CD14-positive monocyte (primary cell): ENCODE data around the gene HOXB5. TPM values are rescaled to one million over a fixed set of nuclear protein-coding genes. Genes with fewer than 3 reads are reported as not detected.

ENCODE experiments used
- DNase-seq, 3 donors: peaks; one replicate each; pipeline ENCODE4 v3.0.0-alpha.2; 2011 to 2022
- H2AFZ ChIP-seq: 2 replicates; pipeline ENCODE4 v1.6.0; 2012; ENCODE audit warnings: mild to moderate bottlenecking, low read depth, low read length, inconsistent platforms; ENCODE audit not compliant: insufficient read depth, poor library complexity, severe bottlenecking
- H3K27ac ChIP-seq, 2 donors: 1 replicate in 1 of 2; 2 replicates in 1 of 2; pipeline ENCODE4 v1.5.1; 2012 to 2013; ENCODE audit warnings: low read length in 2 of 2, control low read depth in 1 of 2, inconsistent platforms in 1 of 2, low read depth in 1 of 2, mild to moderate bottlenecking in 1 of 2
- H3K27me3 ChIP-seq, 2 donors: one replicate each; pipeline versions ENCODE4 v1.6.0 to v1.6.1; 2011 to 2013; ENCODE audit warnings: low read length in 2 of 2; ENCODE audit not compliant: control insufficient read depth in 2 of 2, insufficient read depth in 2 of 2
- H3K36me3 ChIP-seq, 2 donors: replicated peaks in 1 of 2; 1 replicate in 1 of 2; 2 replicates in 1 of 2; pipeline versions ENCODE4 v1.5.1 to v1.6.1; 2012 to 2013; ENCODE audit warnings: low read length in 2 of 2, control low read depth in 1 of 2, inconsistent platforms in 1 of 2, mild to moderate bottlenecking in 1 of 2; ENCODE audit not compliant: insufficient read depth in 2 of 2, control insufficient read depth in 1 of 2
- H3K4me1 ChIP-seq, 2 donors: 1 replicate in 1 of 2; 2 replicates in 1 of 2; pipeline versions ENCODE4 v1.5.1 to v1.6.1; 2012 to 2013; ENCODE audit warnings: low read length in 2 of 2, control low read depth in 1 of 2, inconsistent platforms in 1 of 2, mild to moderate bottlenecking in 1 of 2, moderate library complexity in 1 of 2; ENCODE audit not compliant: insufficient read depth in 2 of 2, control insufficient read depth in 1 of 2
- H3K4me2 ChIP-seq: replicated peaks from 2 replicates; pipeline ENCODE3; 2012; ENCODE audit warnings: low read length, moderate library complexity, mild to moderate bottlenecking; ENCODE audit not compliant: poor library complexity, severe bottlenecking; ENCODE audit errors: extremely low read depth
- H3K4me3 ChIP-seq, 3 experiments: fragments of 200-600 bp in 1 of 3; sonication (generic) in 1 of 3; replicated peaks in 1 of 3; 1 replicate in 2 of 3; 2 replicates in 1 of 3; pipeline ENCODE4 v1.5.1; 2011 to 2013; ENCODE audit warnings: low read length in 3 of 3, mild to moderate bottlenecking in 3 of 3, control low read depth in 2 of 3, low read depth in 2 of 3, inconsistent platforms in 1 of 3, moderate library complexity in 1 of 3
- H3K79me2 ChIP-seq: 2 replicates; pipeline ENCODE4 v1.6.0; 2012; ENCODE audit warnings: mild to moderate bottlenecking, control low read depth, inconsistent platforms, low read length, moderate library complexity; ENCODE audit not compliant: insufficient read depth
- H3K9ac ChIP-seq: 2 replicates; pipeline ENCODE4 v1.6.0; 2017; ENCODE audit warnings: low read length, mild to moderate bottlenecking; ENCODE audit not compliant: insufficient read depth, poor library complexity, severe bottlenecking
- H3K9me3 ChIP-seq, 2 donors: replicated peaks in 1 of 2; 1 replicate in 1 of 2; 2 replicates in 1 of 2; pipeline versions ENCODE4 v1.5.1 to v1.6.1; 2012 to 2013; ENCODE audit warnings: low read length in 2 of 2, control low read depth in 1 of 2; ENCODE audit not compliant: control insufficient read depth in 1 of 2, insufficient read depth in 1 of 2
- H4K20me1 ChIP-seq: 2 replicates; pipeline ENCODE4 v1.6.0; 2012; ENCODE audit warnings: mild to moderate bottlenecking, low read length, control low read depth, moderate library complexity; ENCODE audit not compliant: insufficient read depth
- H3K27ac Mint-ChIP-seq, 7 donors: one replicate each; pipeline ENCODE4 v1.8.0; 2020; ENCODE audit warnings: mild to moderate bottlenecking in 7 of 7, mixed read lengths in 7 of 7, moderate library complexity in 6 of 7, inconsistent platforms in 2 of 7
- H3K27me3 Mint-ChIP-seq, 3 donors: one replicate each; pipeline ENCODE4 v1.8.0; 2021 to 2022; ENCODE audit warnings: low read depth in 3 of 3, mild to moderate bottlenecking in 3 of 3, mixed read lengths in 3 of 3, moderate library complexity in 3 of 3, inconsistent platforms in 1 of 3
- H3K36me3 Mint-ChIP-seq, 2 donors: one replicate each; pipeline ENCODE4 v1.8.0; 2020; ENCODE audit warnings: mixed read lengths in 2 of 2, inconsistent platforms in 1 of 2, mild to moderate bottlenecking in 1 of 2
- H3K4me1 Mint-ChIP-seq: one replicate; pipeline ENCODE4 v1.8.0; 2020; ENCODE audit warnings: mild to moderate bottlenecking, mixed read lengths
- H3K4me3 Mint-ChIP-seq, 2 donors: one replicate each; pipeline ENCODE4 v1.8.0; 2020; ENCODE audit warnings: mild to moderate bottlenecking in 2 of 2, mixed read lengths in 2 of 2, moderate library complexity in 1 of 2
- H3K9me3 Mint-ChIP-seq, 7 donors: one replicate each; pipeline ENCODE4 v1.8.0; 2020 to 2022; ENCODE audit warnings: mixed read lengths in 7 of 7, mild to moderate bottlenecking in 6 of 7, moderate library complexity in 6 of 7, inconsistent platforms in 2 of 7
- WGBS: methylation state at CpG from one replicate; pipeline ENCODE4 v1.1.5; 2013; ENCODE audit warnings: missing lambda C conversion rate; ENCODE audit not compliant: insufficient coverage; 5-methylcytosine and 5-hydroxymethylcytosine counted together
- intact Hi-C, 2 donors: fragments of 100-400 bp; cut with micrococcal nuclease; formaldehyde crosslinking; loops; one replicate each; pipeline versions ENCODE4 v1.15.0 to v1.15.1; 2023
- polyA plus RNA-seq, 3 donors: library from polyadenylated mRNA; depleted of rRNA in 1 of 3; unstranded in 2 of 3; stranded (reverse) in 1 of 3; fragments of 300-500 nt in 2 of 3; fragments of >200 nt in 1 of 3; fragmentation: Illumina TruSeq in 2 of 3; gene quantifications; 1 replicate in 2 of 3; 2 replicates in 1 of 3; pipeline ENCODE4 v1.2.3, GENCODE V29; 2012 to 2021
- TF ChIP-seq, protein P1 (sequence below): fragments of 200-600 bp; IDR thresholded peaks from one replicate; pipeline ENCODE4 v1.8.0; 2022; ENCODE audit warnings: antibody characterized with exemption, mild to moderate bottlenecking

Gene HOXB5
- polyA plus RNA-seq, 3 donors: not detected

DNA sequence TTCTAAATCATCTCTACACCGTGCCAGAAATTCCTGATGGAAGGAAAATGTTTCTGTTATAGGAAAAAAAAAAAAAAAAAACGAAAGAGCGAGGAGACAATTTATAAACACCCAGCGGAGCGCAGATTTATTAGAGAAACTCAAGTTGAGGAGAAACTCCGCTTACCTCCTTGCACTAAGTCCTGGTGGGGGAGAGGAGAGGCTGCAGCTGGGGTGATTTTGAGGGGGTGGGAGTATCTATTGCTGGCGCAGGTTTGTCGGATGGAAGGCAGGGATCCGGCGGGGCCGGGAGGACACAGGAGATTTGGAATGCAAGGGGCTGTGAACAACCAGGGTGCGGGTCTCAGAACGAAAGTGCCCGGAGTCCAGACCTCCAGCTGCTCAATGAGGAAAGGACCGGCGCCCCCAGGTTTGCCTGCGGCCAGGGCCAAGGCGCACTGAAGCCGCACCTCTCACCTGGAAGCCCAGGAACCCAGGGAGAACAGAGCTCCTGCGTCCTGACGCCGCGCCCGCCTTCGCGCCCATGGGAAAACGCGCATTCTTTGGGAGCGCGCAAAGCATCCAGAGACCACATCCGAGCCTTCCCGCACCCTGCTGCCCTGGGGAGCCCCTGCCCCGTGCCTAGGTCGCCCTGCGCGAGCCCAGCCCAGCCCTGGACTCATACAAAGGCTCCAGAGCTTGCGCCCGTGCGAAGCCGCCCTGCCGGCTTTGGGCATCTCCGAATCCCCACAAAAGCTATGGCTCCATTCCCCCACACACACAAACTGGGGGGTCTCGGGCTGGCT is 24.1 kb upstream of the HOXB5 start:
- no peak overlapping the region for H3K4me2 ChIP-seq
- WGBS: 8% methylated on average over 40 of the region's 43 CpGs
- H4K20me1 ChIP-seq: no peaks in the 10 kb centered on the region
- peaks cover 4 to 46% of the 10 kb centered on the region in 2 donors for H3K9me3 ChIP-seq
- Mint-ChIP-seq H3K4me1 (peaks cover 18% of the 10 kb centered on the region), H3K9me3 (peaks cover 0 to 26% (median 8%) of the 10 kb centered on the region in 7 donors), H3K27ac (peak overlapping the region in 1 of 7 donors; percentile 66), H3K36me3 (peaks cover 3 to 9% of the 10 kb centered on the region in 2 donors), H3K27me3 (peaks cover 97 to 99% (median 97%) of the 10 kb centered on the region in 3 donors), H3K4me3 (peak overlapping the region in 1 of 2 donors; percentile 84)
- intact Hi-C loops: loop anchor here in 1 of 2 donors (5.0 kb wide), 2 partner anchors 280 to 590 kb away; no protein-coding TSS in a partner anchor
- no peak for DNase-seq
- no peak overlapping the region for H3K27ac ChIP-seq
- TF ChIP-seq, protein P1, sequence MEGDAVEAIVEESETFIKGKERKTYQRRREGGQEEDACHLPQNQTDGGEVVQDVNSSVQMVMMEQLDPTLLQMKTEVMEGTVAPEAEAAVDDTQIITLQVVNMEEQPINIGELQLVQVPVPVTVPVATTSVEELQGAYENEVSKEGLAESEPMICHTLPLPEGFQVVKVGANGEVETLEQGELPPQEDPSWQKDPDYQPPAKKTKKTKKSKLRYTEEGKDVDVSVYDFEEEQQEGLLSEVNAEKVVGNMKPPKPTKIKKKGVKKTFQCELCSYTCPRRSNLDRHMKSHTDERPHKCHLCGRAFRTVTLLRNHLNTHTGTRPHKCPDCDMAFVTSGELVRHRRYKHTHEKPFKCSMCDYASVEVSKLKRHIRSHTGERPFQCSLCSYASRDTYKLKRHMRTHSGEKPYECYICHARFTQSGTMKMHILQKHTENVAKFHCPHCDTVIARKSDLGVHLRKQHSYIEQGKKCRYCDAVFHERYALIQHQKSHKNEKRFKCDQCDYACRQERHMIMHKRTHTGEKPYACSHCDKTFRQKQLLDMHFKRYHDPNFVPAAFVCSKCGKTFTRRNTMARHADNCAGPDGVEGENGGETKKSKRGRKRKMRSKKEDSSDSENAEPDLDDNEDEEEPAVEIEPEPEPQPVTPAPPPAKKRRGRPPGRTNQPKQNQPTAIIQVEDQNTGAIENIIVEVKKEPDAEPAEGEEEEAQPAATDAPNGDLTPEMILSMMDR: no peak
- H3K4me1 ChIP-seq: peaks cover 9 to 14% of the 10 kb centered on the region in 2 donors
- no peak overlapping the region for H3K9ac ChIP-seq
- no peaks in the 10 kb centered on the region for H3K36me3 ChIP-seq
- H3K27me3 ChIP-seq: peaks cover 83 to 99% of the 10 kb centered on the region in 2 donors
- H3K79me2 ChIP-seq: no peaks in the 10 kb centered on the region
- H2AFZ ChIP-seq: no peak overlapping the region
- no peak overlapping the region for H3K4me3 ChIP-seq

DNA sequence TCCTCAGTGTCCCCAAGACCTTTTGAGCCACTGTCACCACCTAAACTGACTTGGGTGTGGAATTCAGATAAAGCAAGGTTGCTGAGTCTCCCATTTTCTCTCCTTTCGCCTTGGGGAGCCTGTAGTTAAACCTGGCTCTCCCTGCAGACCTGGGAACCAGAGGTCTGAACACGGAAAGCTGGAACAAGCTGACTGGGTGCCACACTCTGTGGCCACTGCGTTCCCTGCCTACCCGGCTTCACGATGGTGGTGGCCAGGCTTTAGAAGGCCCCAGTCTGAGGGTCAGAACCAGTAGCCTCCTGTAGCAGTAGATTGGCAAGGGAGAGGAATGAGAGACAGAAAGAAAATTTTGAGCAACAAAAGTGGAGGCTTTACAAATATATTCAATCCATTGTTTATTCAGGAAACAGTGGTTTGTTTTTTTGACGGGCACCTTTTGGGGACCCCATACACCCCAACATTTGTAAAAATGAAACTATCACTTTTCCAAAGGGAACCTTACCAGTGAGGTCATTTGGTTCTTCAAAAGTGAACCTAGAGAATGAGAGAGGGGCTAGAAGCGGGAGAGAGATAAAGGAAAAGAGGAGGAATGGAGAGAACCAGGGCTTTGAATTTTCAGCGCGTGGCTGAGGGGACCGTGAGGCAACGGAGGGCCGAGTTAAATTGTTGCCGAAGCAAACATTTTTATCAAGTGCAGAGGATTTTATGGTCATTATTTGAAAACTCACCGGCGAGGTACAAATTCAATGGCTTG is 23.3 kb upstream of the HOXB5 start:
- WGBS: 76% methylated on average over 9 of the region's 15 CpGs
- H4K20me1 ChIP-seq: no peaks in the 10 kb centered on the region
- H3K27me3 ChIP-seq: peaks cover 82 to 99% of the 10 kb centered on the region in 2 donors
- Mint-ChIP-seq H3K4me1 (peaks cover 23% of the 10 kb centered on the region), H3K36me3 (peaks cover 3 to 14% of the 10 kb centered on the region in 2 donors), H3K4me3 (peak overlapping the region in 1 of 2 donors; percentile 84), H3K27me3 (peaks cover 97 to 99% (median 97%) of the 10 kb centered on the region in 3 donors), H3K27ac (no peak overlapping the region), H3K9me3 (peaks cover 0 to 33% (median 12%) of the 10 kb centered on the region in 7 donors)
- H3K9ac ChIP-seq: no peak overlapping the region
- intact Hi-C loops: loop anchor here in 1 of 2 donors (5.0 kb wide), 2 partner anchors 280 to 590 kb away; no protein-coding TSS in a partner anchor
- H3K27ac ChIP-seq: no peak overlapping the region
- H3K4me1 ChIP-seq: peaks cover 15 to 21% of the 10 kb centered on the region in 2 donors
- H3K36me3 ChIP-seq: no peaks in the 10 kb centered on the region
- peaks cover 7 to 46% of the 10 kb centered on the region in 2 donors for H3K9me3 ChIP-seq
- no peaks in the 10 kb centered on the region for H3K79me2 ChIP-seq
- TF ChIP-seq, protein P1: no peak
- H2AFZ ChIP-seq: no peak overlapping the region
- H3K4me3 ChIP-seq: no peak overlapping the region
- no peak overlapping the region for H3K4me2 ChIP-seq
- no peak for DNase-seq
